SK-N-SH treated with all-trans-retinoic acid at 6 μM for 48 hours (cell line): ENCODE measurements around the gene EHBP1.

ENCODE experiments used
- ATAC-seq: fragments of 200-7000 bp; cut with Tn5 transposase; 3 replicates; pipeline ENCODE4 v1.9.1; 2020; ENCODE audit warnings: mild to moderate bottlenecking, moderate library complexity
- ARNTL ChIP-seq: fragments of 450-650 bp; formaldehyde crosslinking; IDR thresholded peaks from 2 replicates; pipeline ENCODE4 v1.5.0; 2020; ENCODE audit warnings: low read depth, mild to moderate bottlenecking, moderate library complexity, borderline replicate concordance
- CREB5 ChIP-seq: fragments of 250-450 bp; sonication (Bioruptor Pico); IDR thresholded peaks from 2 replicates; pipeline ENCODE4 v1.5.1; 2020; ENCODE audit warnings: low read depth, mild to moderate bottlenecking, moderate library complexity
- CSDC2 ChIP-seq: fragments of 250-450 bp; sonication (Bioruptor Pico); IDR thresholded peaks from 2 replicates; pipeline ENCODE4 v1.5.0; 2020; ENCODE audit warnings: mild to moderate bottlenecking, moderate library complexity
- CSRNP3 ChIP-seq: fragments of 250-450 bp; sonication (Bioruptor Pico); IDR thresholded peaks from 2 replicates; pipeline ENCODE4 v1.5.1; 2021; ENCODE audit warnings: mild to moderate bottlenecking, moderate library complexity
- ESRRG ChIP-seq: fragments of 250-450 bp; sonication (Bioruptor Pico); IDR thresholded peaks from 2 replicates; pipeline ENCODE4 v1.6.1; 2021; ENCODE audit warnings: mild to moderate bottlenecking
- GLIS3 ChIP-seq: fragments of 250-450 bp; sonication (Bioruptor Pico); IDR thresholded peaks from 2 replicates; pipeline ENCODE4 v1.5.0; 2020; ENCODE audit warnings: mild to moderate bottlenecking, moderate library complexity
- ISL1 ChIP-seq: fragments of 250-450 bp; sonication (Bioruptor Pico); IDR thresholded peaks from 2 replicates; pipeline ENCODE4 v2.1.2; 2022; ENCODE audit warnings: mild to moderate bottlenecking, moderate library complexity
- OSR1 ChIP-seq: fragments of 250-450 bp; sonication (Bioruptor Pico); IDR thresholded peaks from 2 replicates; pipeline ENCODE4 v1.8.0; 2022; ENCODE audit warnings: moderate library complexity, mild to moderate bottlenecking, inconsistent platforms
- PATZ1 ChIP-seq: fragments of 250-450 bp; sonication (Bioruptor Pico); IDR thresholded peaks from 2 replicates; pipeline ENCODE4 v1.8.0; 2020; ENCODE audit warnings: mild to moderate bottlenecking, moderate library complexity, borderline replicate concordance
- PPARA ChIP-seq: fragments of 250-450 bp; sonication (Bioruptor Pico); IDR thresholded peaks from 2 replicates; pipeline ENCODE4 v1.5.0; 2020; ENCODE audit warnings: mild to moderate bottlenecking, borderline replicate concordance
- RARB ChIP-seq: fragments of 250-450 bp; sonication (Bioruptor Pico); IDR thresholded peaks from 2 replicates; pipeline ENCODE4 v1.8.0; 2021; ENCODE audit warnings: mild to moderate bottlenecking, moderate library complexity
- SNAI2 ChIP-seq: fragments of 250-450 bp; sonication (Bioruptor Pico); IDR thresholded peaks from 2 replicates; pipeline ENCODE4 v1.5.0; 2020; ENCODE audit warnings: mild to moderate bottlenecking, moderate library complexity
- TCF4 ChIP-seq: fragments of 250-450 bp; sonication (Bioruptor Pico); IDR thresholded peaks from 2 replicates; pipeline ENCODE4 v1.8.0; 2021; ENCODE audit warnings: mild to moderate bottlenecking, moderate library complexity, borderline replicate concordance
- TOX ChIP-seq: fragments of 250-450 bp; sonication (Bioruptor Pico); IDR thresholded peaks from 2 replicates; pipeline ENCODE4 v1.8.0; 2021; ENCODE audit warnings: mild to moderate bottlenecking, moderate library complexity, borderline replicate concordance
- TSHZ2 ChIP-seq: fragments of 250-450 bp; sonication (Bioruptor Pico); IDR thresholded peaks from 2 replicates; pipeline ENCODE4 v1.5.0; 2020; ENCODE audit warnings: mild to moderate bottlenecking, moderate library complexity
- ZC3H10 ChIP-seq: fragments of 250-450 bp; sonication (Bioruptor Pico); IDR thresholded peaks from 2 replicates; pipeline ENCODE4 v1.5.1; 2021; ENCODE audit warnings: mild to moderate bottlenecking, moderate library complexity
- ZFP3 ChIP-seq: fragments of 250-450 bp; sonication (Bioruptor Pico); IDR thresholded peaks from 2 replicates; pipeline ENCODE4 v1.5.0; 2020; ENCODE audit warnings: mild to moderate bottlenecking, moderate library complexity
- ZFP30 ChIP-seq: fragments of 450-650 bp; formaldehyde crosslinking; IDR thresholded peaks from 2 replicates; pipeline ENCODE4 v1.5.0; 2022; ENCODE audit warnings: mild to moderate bottlenecking, moderate library complexity
- ZNF565 ChIP-seq: fragments of 450-650 bp; formaldehyde crosslinking; conservative IDR thresholded peaks from 2 replicates; pipeline ENCODE4 v1.5.0; 2020; ENCODE audit warnings: low read depth, mild to moderate bottlenecking, moderate library complexity
- ZNF70 ChIP-seq: fragments of 450-650 bp; formaldehyde crosslinking; IDR thresholded peaks from 2 replicates; pipeline ENCODE4 v1.5.0; 2020; ENCODE audit warnings: mild to moderate bottlenecking, moderate library complexity
- ZNF8 ChIP-seq: fragments of 450-650 bp; formaldehyde crosslinking; IDR thresholded peaks from 2 replicates; pipeline ENCODE4 v1.5.0; 2020; ENCODE audit warnings: mild to moderate bottlenecking, moderate library complexity

Gene EHBP1

GRCh38 chr2:63051795-63052333, 346.4 kb downstream of the EHBP1 start:
- no peak for ATAC-seq
- TF ChIP-seq ZNF8 (CRISPR knock-in tag): no peak
- no peak for TF ChIP-seq OSR1 (CRISPR knock-in tag)
- no peak for TF ChIP-seq ZFP30 (CRISPR knock-in tag)
- no peak for TF ChIP-seq CREB5 (CRISPR knock-in tag)
- no peak for TF ChIP-seq PATZ1
- no peak for TF ChIP-seq ESRRG
- no peak for TF ChIP-seq ISL1 (CRISPR knock-in tag)

- ATAC-seq: no peak
- TF ChIP-seq PPARA (CRISPR knock-in tag) (no peak), RARB (CRISPR knock-in tag) (no peak), CSRNP3 (no peak), ZFP30 (CRISPR knock-in tag) (no peak), SNAI2 (CRISPR knock-in tag) (no peak), ARNTL (no peak), ZNF8 (CRISPR knock-in tag) (no peak), GLIS3 (CRISPR knock-in tag) (no peak), ZNF565 (CRISPR knock-in tag) (no peak), ZFP3 (no peak), TSHZ2 (CRISPR knock-in tag) (no peak), TCF4 (CRISPR knock-in tag) (no peak), TOX (CRISPR knock-in tag) (no peak), CREB5 (CRISPR knock-in tag) (no peak)
Measured at GRCh38 chr2:63052411-63053080, 347.0 kb downstream of the EHBP1 start.

GRCh38 chr2:63053081-63053888, 347.8 kb downstream of the EHBP1 start:
- no peak for ATAC-seq
- no peak for TF ChIP-seq ZNF565 (CRISPR knock-in tag)
- no peak for TF ChIP-seq ZNF8 (CRISPR knock-in tag)
- TF ChIP-seq ARNTL: no peak
- no peak for TF ChIP-seq ESRRG
- TF ChIP-seq RARB (CRISPR knock-in tag): no peak
- TF ChIP-seq PATZ1: no peak
- TF ChIP-seq TCF4 (CRISPR knock-in tag): no peak
- TF ChIP-seq ZFP3: no peak
- TF ChIP-seq TOX (CRISPR knock-in tag): no peak
- no peak for TF ChIP-seq ZFP30 (CRISPR knock-in tag)
- TF ChIP-seq SNAI2 (CRISPR knock-in tag): no peak
- no peak for TF ChIP-seq OSR1 (CRISPR knock-in tag)
- no peak for TF ChIP-seq ZC3H10 (CRISPR knock-in tag)
- no peak for TF ChIP-seq PPARA (CRISPR knock-in tag)
- TF ChIP-seq CSDC2 (CRISPR knock-in tag): no peak
- no peak for TF ChIP-seq ZNF70
- TF ChIP-seq, all 23 proteins: peak for 0
